H1 (cell line): ENCODE results near the gene ZSWIM7. TPM values are rescaled to one million over a fixed set of nuclear protein-coding genes. Genes with fewer than 3 reads are reported as not detected.

Source experiments
- ATF3 ChIP-seq: IDR thresholded peaks from 2 replicates; pipeline ENCODE4 v1.6.1; 2011; ENCODE audit warnings: low read depth, mild to moderate bottlenecking, low read length; ENCODE audit not compliant: insufficient read depth
- CEBPB ChIP-seq: IDR thresholded peaks from 2 replicates; pipeline ENCODE4 v1.6.1; 2012; ENCODE audit warnings: low read depth, low read length
- NANOG ChIP-seq: IDR thresholded peaks from 2 replicates; pipeline ENCODE4 v1.6.1; 2011; ENCODE audit warnings: low read length, low read depth, mild to moderate bottlenecking, inconsistent platforms; ENCODE audit not compliant: insufficient read depth, poor library complexity, severe bottlenecking
- POLR2A ChIP-seq, 2 experiments: IDR thresholded peaks; 1 replicate in 1 of 2; 2 replicates in 1 of 2; pipeline ENCODE4 v1.6.1; 2011; ENCODE audit warnings: low read depth in 2 of 2, low read length in 2 of 2, mild to moderate bottlenecking in 2 of 2; ENCODE audit errors: control extremely low read depth in 1 of 2
- TBP ChIP-seq: IDR thresholded peaks from 2 replicates; pipeline ENCODE4 v1.6.1; 2011; ENCODE audit warnings: low read depth, low read length, improper control_type of control experiment
- polyA plus RNA-seq, 7 experiments: library from polyadenylated mRNA; depleted of rRNA in 3 of 7; stranded (reverse) in 5 of 7; unstranded in 2 of 7; fragments of >200 nt in 5 of 7; fragments of 200-250 nt in 2 of 7; gene quantifications; 1 replicate in 5 of 7; 2 replicates in 1 of 7; 4 replicates in 1 of 7; pipeline versions ENCODE4 v1.2.1 to v1.2.3, GENCODE V29; 2011 to 2013; ENCODE audit warnings: missing spikeins in 2 of 7, mixed read lengths in 2 of 7
- total RNA-seq: library from RNA; stranded (reverse); fragmentation: NEBNext Ultra II Directional; extraction: Animal tissue kit (Norgen Biotek cat#: 25700); gene quantifications from 2 replicates; pipeline ENCODE4 v1.2.1, GENCODE V29; 2021
- TF ChIP-seq, protein P1 (sequence below): IDR thresholded peaks from 2 replicates; pipeline ENCODE4 v1.6.1; 2011; ENCODE audit warnings: low read length, improper control_type of control experiment
- TF ChIP-seq, protein P2 (sequence below), 3 experiments: IDR thresholded peaks; 1 replicate in 2 of 3; 2 replicates in 1 of 3; pipeline versions ENCODE4 v1.5.1 to v1.6.1; 2011; ENCODE audit warnings: low read length in 3 of 3, mild to moderate bottlenecking in 3 of 3, inconsistent platforms in 2 of 3, low read depth in 1 of 3, moderate library complexity in 1 of 3; ENCODE audit not compliant: insufficient read depth in 1 of 3; ENCODE audit errors: control extremely low read depth in 1 of 3
- TF ChIP-seq, protein P3 (sequence below): IDR thresholded peaks from 2 replicates; pipeline ENCODE4 v1.6.1; 2012; ENCODE audit warnings: inconsistent platforms

ZSWIM7 gene
- total and polyA plus RNA-seq, 2 of the 8 experiments (the other 6 are each of a cell fraction or from before 2014, with no cell fraction given): 39.3 to 57.7 TPM

DNA sequence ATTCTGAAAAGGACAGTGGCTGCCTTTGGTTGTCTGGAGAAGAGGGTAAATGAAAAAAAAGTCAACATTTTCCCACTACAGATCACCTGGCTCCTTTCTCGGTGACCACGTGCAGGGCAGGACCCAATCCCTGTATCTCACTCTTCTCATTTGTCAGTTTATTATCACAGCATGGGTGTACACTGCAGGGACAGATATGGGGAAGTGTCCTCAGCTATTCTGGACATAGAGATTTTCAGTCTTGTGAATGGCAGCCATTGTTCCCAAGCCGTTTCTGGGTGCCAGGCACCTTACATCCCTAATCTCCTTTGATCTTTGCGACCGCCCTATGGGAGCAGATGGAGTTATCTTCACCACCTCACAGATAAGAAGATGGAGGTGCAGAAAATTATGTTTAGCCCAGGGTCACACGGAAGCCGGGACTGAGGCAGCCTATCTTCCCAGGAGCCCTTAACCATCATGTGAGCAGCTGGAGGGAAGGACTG lies 47.4 kb downstream of the ZSWIM7 start (continued):
- no peak for TF ChIP-seq POLR2A (IDR thresholded peaks at IDR 0.05; ENCODE audit: control extremely low read depth in 1 of 2, low read depth in 2 of 2, low read length in 2 of 2)
- no peak for TF ChIP-seq TBP
- no peak for TF ChIP-seq ATF3
- TF ChIP-seq CEBPB: no peak
- TF ChIP-seq, protein P1, sequence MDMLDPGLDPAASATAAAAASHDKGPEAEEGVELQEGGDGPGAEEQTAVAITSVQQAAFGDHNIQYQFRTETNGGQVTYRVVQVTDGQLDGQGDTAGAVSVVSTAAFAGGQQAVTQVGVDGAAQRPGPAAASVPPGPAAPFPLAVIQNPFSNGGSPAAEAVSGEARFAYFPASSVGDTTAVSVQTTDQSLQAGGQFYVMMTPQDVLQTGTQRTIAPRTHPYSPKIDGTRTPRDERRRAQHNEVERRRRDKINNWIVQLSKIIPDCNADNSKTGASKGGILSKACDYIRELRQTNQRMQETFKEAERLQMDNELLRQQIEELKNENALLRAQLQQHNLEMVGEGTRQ: no peak
- TF ChIP-seq, protein P2, sequence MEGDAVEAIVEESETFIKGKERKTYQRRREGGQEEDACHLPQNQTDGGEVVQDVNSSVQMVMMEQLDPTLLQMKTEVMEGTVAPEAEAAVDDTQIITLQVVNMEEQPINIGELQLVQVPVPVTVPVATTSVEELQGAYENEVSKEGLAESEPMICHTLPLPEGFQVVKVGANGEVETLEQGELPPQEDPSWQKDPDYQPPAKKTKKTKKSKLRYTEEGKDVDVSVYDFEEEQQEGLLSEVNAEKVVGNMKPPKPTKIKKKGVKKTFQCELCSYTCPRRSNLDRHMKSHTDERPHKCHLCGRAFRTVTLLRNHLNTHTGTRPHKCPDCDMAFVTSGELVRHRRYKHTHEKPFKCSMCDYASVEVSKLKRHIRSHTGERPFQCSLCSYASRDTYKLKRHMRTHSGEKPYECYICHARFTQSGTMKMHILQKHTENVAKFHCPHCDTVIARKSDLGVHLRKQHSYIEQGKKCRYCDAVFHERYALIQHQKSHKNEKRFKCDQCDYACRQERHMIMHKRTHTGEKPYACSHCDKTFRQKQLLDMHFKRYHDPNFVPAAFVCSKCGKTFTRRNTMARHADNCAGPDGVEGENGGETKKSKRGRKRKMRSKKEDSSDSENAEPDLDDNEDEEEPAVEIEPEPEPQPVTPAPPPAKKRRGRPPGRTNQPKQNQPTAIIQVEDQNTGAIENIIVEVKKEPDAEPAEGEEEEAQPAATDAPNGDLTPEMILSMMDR (IDR thresholded peaks at IDR 0.05; ENCODE audit: control extremely low read depth in 1 of 3, insufficient read depth in 1 of 3, low read depth in 1 of 3, low read length in 3 of 3): no peak
- TF ChIP-seq, protein P3, sequence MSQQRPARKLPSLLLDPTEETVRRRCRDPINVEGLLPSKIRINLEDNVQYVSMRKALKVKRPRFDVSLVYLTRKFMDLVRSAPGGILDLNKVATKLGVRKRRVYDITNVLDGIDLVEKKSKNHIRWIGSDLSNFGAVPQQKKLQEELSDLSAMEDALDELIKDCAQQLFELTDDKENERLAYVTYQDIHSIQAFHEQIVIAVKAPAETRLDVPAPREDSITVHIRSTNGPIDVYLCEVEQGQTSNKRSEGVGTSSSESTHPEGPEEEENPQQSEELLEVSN: no peak
- no peak for TF ChIP-seq NANOG
- TF ChIP-seq, all 59 proteins: peak for 0
